NT2/D1 (cell line): ENCODE data around the gene DNAJA2.

Source experiments
- DNase-seq: peaks from one replicate; pipeline ENCODE4 v3.0.0-alpha.2; 2011; ENCODE audit warnings: low read depth, low spot score
- H3K27me3 ChIP-seq: 2 replicates; pipeline ENCODE4 v1.6.0; 2011; ENCODE audit warnings: mild to moderate bottlenecking; ENCODE audit not compliant: insufficient read length, insufficient read depth
- H3K36me3 ChIP-seq: 2 replicates; pipeline ENCODE4 v1.6.1; 2011; ENCODE audit warnings: mild to moderate bottlenecking, low read length, mixed read lengths; ENCODE audit not compliant: insufficient read depth, insufficient read length
- H3K4me1 ChIP-seq: 2 replicates; pipeline ENCODE4 v1.5.1; 2011; ENCODE audit not compliant: insufficient read depth, insufficient read length
- H3K4me3 ChIP-seq: 2 replicates; pipeline ENCODE4 v1.5.1; 2011; ENCODE audit warnings: low read depth; ENCODE audit not compliant: insufficient read length
- H3K9ac ChIP-seq: 2 replicates; pipeline ENCODE4 v1.6.0; 2011; ENCODE audit warnings: low read depth; ENCODE audit not compliant: insufficient read length
- H3K9me3 ChIP-seq: 2 replicates; pipeline ENCODE4 v1.5.1; 2011; ENCODE audit warnings: mild to moderate bottlenecking, low read length; ENCODE audit not compliant: insufficient read depth
- SUZ12 ChIP-seq: IDR thresholded peaks from 2 replicates; pipeline ENCODE4 v1.6.1; 2011; ENCODE audit not compliant: insufficient read length, insufficient read depth; ENCODE audit errors: extremely low read depth
- YY1 ChIP-seq: IDR thresholded peaks from 2 replicates; pipeline ENCODE4 v1.6.1; 2011; ENCODE audit not compliant: insufficient read length, insufficient read depth
- ZNF274 ChIP-seq: IDR thresholded peaks from 2 replicates; pipeline ENCODE4 v1.6.1; 2011; ENCODE audit warnings: mild to moderate bottlenecking, low read depth, low read length

DNAJA2 gene

DNA sequence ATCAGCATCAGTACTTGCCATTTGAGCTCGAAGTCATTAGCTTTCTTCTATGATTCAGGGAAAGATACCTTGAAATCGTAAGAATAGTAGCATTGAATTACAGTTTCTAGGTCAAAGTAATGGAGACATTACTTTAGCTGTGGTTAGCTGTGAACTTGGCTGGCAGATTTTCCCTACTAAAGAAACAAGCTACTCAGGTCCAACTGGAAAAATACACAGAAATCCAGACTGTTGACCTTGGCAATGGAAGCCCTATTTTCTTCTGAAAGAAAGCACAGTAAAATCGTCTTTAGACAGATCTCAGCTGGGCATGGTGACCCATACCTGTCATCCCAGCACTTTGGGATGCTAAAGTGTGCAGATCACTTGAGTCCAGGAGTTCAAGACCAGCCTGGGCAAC lies 13.4 kb upstream of the DNAJA2 start:
- peaks cover 10% of the 10 kb centered on the region for H3K9me3 ChIP-seq
- H3K4me3 ChIP-seq, result no peak overlapping the region
- DNase-seq, result no peak
- H3K4me1 ChIP-seq, result no peaks in the 10 kb centered on the region
- no peaks in the 10 kb centered on the region for H3K27me3 ChIP-seq
- no peak overlapping the region for H3K9ac ChIP-seq
- no peaks in the 10 kb centered on the region for H3K36me3 ChIP-seq
- no peak for TF ChIP-seq ZNF274
- no peak for TF ChIP-seq SUZ12
- no peak for TF ChIP-seq YY1

GRCh38 chr16:46986438-46986837 lies 13.0 kb upstream of the DNAJA2 start:
- no peaks in the 10 kb centered on the region for H3K36me3 ChIP-seq
- H3K9ac ChIP-seq, result no peak overlapping the region
- no peaks in the 10 kb centered on the region for H3K27me3 ChIP-seq
- no peak for TF ChIP-seq ZNF274
- no peak for TF ChIP-seq SUZ12
- TF ChIP-seq YY1, result no peak
- H3K9me3 ChIP-seq, result peaks cover 5% of the 10 kb centered on the region
- H3K4me1 ChIP-seq, result no peaks in the 10 kb centered on the region
- no peak for DNase-seq
- H3K4me3 ChIP-seq, result no peak overlapping the region

DNA sequence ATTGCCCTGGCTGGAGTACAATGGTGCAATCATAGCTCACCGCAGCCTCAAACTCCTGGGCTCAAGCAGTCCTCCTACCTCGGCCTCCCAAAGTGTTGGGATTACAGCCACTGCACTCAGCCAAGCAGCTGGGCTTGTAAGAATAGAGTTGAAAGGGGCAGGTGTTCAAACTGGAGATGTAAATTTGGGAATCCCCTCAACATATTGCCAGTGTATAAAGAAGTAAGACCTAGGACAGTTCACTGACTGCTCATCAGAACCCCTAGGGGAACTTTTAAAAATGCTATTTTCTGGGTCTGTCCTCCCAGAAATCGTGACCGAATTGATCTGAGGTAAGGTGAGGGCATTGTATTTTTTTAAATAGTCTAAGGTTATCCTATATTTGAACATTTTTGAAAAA lies 8.9 kb upstream of the DNAJA2 start:
- Histone ChIP-seq H3K9ac (no peak overlapping the region), H3K36me3 (no peaks in the 10 kb centered on the region), H3K4me3 (no peak overlapping the region), H3K4me1 (no peaks in the 10 kb centered on the region), H3K9me3 (no peaks in the 10 kb centered on the region), H3K27me3 (no peaks in the 10 kb centered on the region)
- no peak for DNase-seq
- TF ChIP-seq ZNF274 (no peak), SUZ12 (no peak)

DNA sequence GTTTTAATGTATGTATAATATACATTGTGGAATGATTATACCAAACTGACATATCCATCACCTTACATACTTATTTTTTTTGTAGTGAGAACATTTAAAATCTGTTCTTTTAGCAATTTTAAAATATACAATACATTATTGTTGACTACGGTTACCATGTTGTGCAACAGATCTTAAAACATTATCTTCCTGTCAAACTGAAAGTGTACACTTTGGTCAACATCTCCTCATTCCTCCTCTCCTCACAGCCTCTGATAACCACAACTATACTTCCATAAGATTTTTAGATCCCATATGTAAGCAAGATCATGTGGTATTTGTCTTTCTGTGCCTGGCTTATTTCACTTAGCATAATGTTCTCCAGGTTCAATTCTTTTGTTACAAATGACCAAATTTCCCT lies 7.5 kb upstream of the DNAJA2 start:
- TF ChIP-seq SUZ12, result no peak
- TF ChIP-seq ZNF274, result no peak
- TF ChIP-seq YY1, result no peak
- no peaks in the 10 kb centered on the region for H3K4me1 ChIP-seq

DNA sequence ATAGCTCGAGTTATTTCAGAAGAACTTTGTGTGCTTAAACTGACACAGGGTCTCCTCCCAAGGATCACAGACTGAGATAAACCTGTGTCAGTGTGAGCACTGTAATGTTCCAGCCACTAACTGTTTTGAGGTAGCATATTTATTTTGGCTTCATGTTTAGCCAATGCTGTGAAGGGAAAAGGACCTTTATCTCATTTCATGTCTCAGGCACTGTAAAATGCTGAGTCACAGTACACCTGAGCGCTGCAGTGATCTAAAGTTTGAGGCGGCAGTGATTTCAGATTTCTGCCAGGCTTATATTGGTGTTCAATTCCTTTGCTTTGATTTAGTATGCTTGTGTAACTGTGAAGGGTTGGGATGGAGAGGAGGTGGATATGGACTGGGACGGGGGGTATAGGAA lies 3.1 kb upstream of the DNAJA2 start:
- no peak overlapping the region for H3K9ac ChIP-seq
- H3K4me3 ChIP-seq, result no peak overlapping the region
- peaks cover 8% of the 10 kb centered on the region for H3K36me3 ChIP-seq
- H3K9me3 ChIP-seq, result no peaks in the 10 kb centered on the region
- no peaks in the 10 kb centered on the region for H3K4me1 ChIP-seq
- no peak for DNase-seq
- TF ChIP-seq SUZ12 (no peak), YY1 (no peak)
- H3K27me3 ChIP-seq, result no peaks in the 10 kb centered on the region

More for the DNA sequence above, 7.5 kb upstream of the DNAJA2 start:
- DNase-seq, result no peak
- H3K36me3 ChIP-seq, result no peaks in the 10 kb centered on the region
- no peak overlapping the region for H3K9ac ChIP-seq
- H3K9me3 ChIP-seq, result no peaks in the 10 kb centered on the region
- no peak overlapping the region for H3K4me3 ChIP-seq
- no peaks in the 10 kb centered on the region for H3K27me3 ChIP-seq

DNA sequence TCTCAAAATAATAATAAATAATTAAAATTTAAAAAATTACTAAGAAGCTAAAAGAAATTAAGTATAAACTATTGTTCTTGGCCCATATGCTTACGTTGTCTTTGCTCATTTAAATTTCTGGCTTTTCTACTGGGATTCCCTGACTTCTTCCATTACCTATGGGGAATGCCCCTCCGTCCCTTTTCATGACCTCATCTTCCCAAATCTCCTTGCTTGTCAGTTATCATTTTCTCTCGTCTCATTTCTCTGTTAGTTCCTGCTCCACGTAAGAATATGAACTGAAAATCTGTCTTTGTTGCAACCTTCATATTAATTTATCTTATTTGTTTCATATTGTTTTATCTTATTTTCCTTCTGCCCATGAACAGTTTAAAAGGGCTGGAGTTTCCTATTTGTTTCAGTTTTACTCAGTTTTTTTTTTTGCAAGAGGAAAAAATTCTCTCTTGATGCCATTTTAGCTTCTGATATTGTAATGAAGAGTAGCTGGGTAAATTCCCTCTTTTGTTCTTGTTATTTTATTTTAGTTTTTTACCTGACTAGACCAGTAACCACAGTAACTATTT lies 2.5 kb upstream of the DNAJA2 start:
- H3K4me3 ChIP-seq, result no peak overlapping the region
- no peak for DNase-seq
- no peaks in the 10 kb centered on the region for H3K4me1 ChIP-seq
- no peak overlapping the region for H3K9ac ChIP-seq
- peaks cover 14% of the 10 kb centered on the region for H3K36me3 ChIP-seq
- H3K9me3 ChIP-seq, result no peaks in the 10 kb centered on the region
- H3K27me3 ChIP-seq, result no peaks in the 10 kb centered on the region
- TF ChIP-seq YY1 (no peak), SUZ12 (no peak), ZNF274 (no peak)

- Histone ChIP-seq H3K4me3 (no peak overlapping the region), H3K4me1 (no peaks in the 10 kb centered on the region), H3K9me3 (no peaks in the 10 kb centered on the region), H3K36me3 (peaks cover 21% of the 10 kb centered on the region), H3K9ac (no peak overlapping the region), H3K27me3 (no peaks in the 10 kb centered on the region)
- TF ChIP-seq ZNF274, result no peak
- no peak for TF ChIP-seq YY1
- TF ChIP-seq SUZ12, result no peak
- DNase-seq, result no peak
These were observed 1.7 kb upstream of the DNAJA2 start for GRCh38 chr16:46975165-46975564.

GRCh38 chr16:46974352-46974751 lies 878 bp upstream of the DNAJA2 start:
- H3K4me3 ChIP-seq, result peak overlapping the region; percentile 88
- H3K27me3 ChIP-seq, result no peaks in the 10 kb centered on the region
- H3K36me3 ChIP-seq, result peaks cover 29% of the 10 kb centered on the region
- peak overlapping the region; percentile 98 for H3K9ac ChIP-seq
- TF ChIP-seq ZNF274 (no peak), YY1 (no peak), SUZ12 (no peak)
- H3K9me3 ChIP-seq, result no peaks in the 10 kb centered on the region
- no peak for DNase-seq
- no peaks in the 10 kb centered on the region for H3K4me1 ChIP-seq
